HL-60/S4 treated with retinoic acid at 250 ng/mL for 4 days and 3 days (cell line): ENCODE data around the gene ZNF619.
"Not testable (repeated sequence)": the region's sequence is repeated elsewhere in the genome, so short reads cannot be mapped to it uniquely, and the experiment has no call there.

Experiments
- in situ Hi-C: fragments of 300-500 bp; cut with MboI; formaldehyde crosslinking; loops from 2 replicates; pipeline ENCODE4 v1.7.0; 2022; ENCODE audit warnings: low sequenced_read_pairs

ZNF619 gene

GRCh38 chr3:40476478-40477470, at the start of gene ZNF619:
TSS of gene ZNF619 (plus strand) at chr3:40477122. CDS start at chr3:40477980, 858 bp downstream.
- in situ Hi-C loops: no loop called here

GRCh38 chr3:40432793-40433192, 44.1 kb upstream of the ZNF619 start:
- in situ Hi-C loops: no loop called here

- in situ Hi-C loops: no loop called here
Measured at GRCh38 chr3:40437889-40438288, 39.0 kb upstream of the ZNF619 start.

- in situ Hi-C loops: no loop called here
Measured at GRCh38 chr3:40445062-40445461, 31.9 kb upstream of the ZNF619 start.

GRCh38 chr3:40445880-40446279, 31.0 kb upstream of the ZNF619 start:
- in situ Hi-C loops: no loop called here

GRCh38 chr3:40450438-40450837, 26.5 kb upstream of the ZNF619 start:
- in situ Hi-C loops: no loop called here

GRCh38 chr3:40451551-40451950, 25.4 kb upstream of the ZNF619 start:
- in situ Hi-C loops: no loop called here

- in situ Hi-C loops: no loop called here
Measured at GRCh38 chr3:40452057-40452456, 24.9 kb upstream of the ZNF619 start.

GRCh38 chr3:40452562-40452875, 24.4 kb upstream of the ZNF619 start:
- in situ Hi-C loops: no loop called here

GRCh38 chr3:40452876-40453730, 23.8 kb upstream of the ZNF619 start:
- in situ Hi-C loops: no loop called here

GRCh38 chr3:40453933-40454332, 23.0 kb upstream of the ZNF619 start:
- in situ Hi-C loops: no loop called here

GRCh38 chr3:40455328-40455727, 21.6 kb upstream of the ZNF619 start:
- in situ Hi-C loops: no loop called here

- in situ Hi-C loops: no loop called here
Measured at GRCh38 chr3:40456279-40456939, 20.5 kb upstream of the ZNF619 start.

GRCh38 chr3:40456940-40457823, 19.7 kb upstream of the ZNF619 start, which contains the start of gene RPL14:
TSS of gene RPL14 (plus strand) at chr3:40457339. CDS start at chr3:40457472, 133 bp downstream.
- in situ Hi-C loops: no loop called here

GRCh38 chr3:40458473-40458872, 18.4 kb upstream of the ZNF619 start:
- in situ Hi-C loops: no loop called here

GRCh38 chr3:40460481-40460880, 16.4 kb upstream of the ZNF619 start:
- in situ Hi-C loops: not testable (repeated sequence)

- in situ Hi-C loops: no loop called here
Measured at GRCh38 chr3:40461161-40461560, 15.8 kb upstream of the ZNF619 start.

- in situ Hi-C loops: not testable (repeated sequence)
Measured at GRCh38 chr3:40462838-40463237, 14.1 kb upstream of the ZNF619 start.

- in situ Hi-C loops: no loop called here
Measured at GRCh38 chr3:40463579-40463978, 13.3 kb upstream of the ZNF619 start.
